Mucosa of stomach (tissue), 1 donor: ENCODE results near the gene CENPL.
"Not testable (repeated sequence)": the region's sequence is repeated elsewhere in the genome, so short reads cannot be mapped to it uniquely, and the experiment has no call there.

Experiments used
- H3K27me3 ChIP-seq: one replicate; pipeline ENCODE4 v1.7.0; 2013; ENCODE audit warnings: mild to moderate bottlenecking, low read length; ENCODE audit not compliant: control insufficient read depth, insufficient read depth
- H3K36me3 ChIP-seq: one replicate; pipeline ENCODE4 v1.7.0; 2013; ENCODE audit warnings: low read length; ENCODE audit not compliant: control insufficient read depth, insufficient read depth
- H3K4me1 ChIP-seq: one replicate; pipeline ENCODE4 v1.7.0; 2013; ENCODE audit warnings: mild to moderate bottlenecking, low read length; ENCODE audit not compliant: control insufficient read depth, insufficient read depth
- H3K4me3 ChIP-seq: one replicate; pipeline ENCODE4 v1.7.0; 2013; ENCODE audit warnings: low read length
- H3K9ac ChIP-seq: one replicate; pipeline ENCODE4 v1.7.0; 2013; ENCODE audit warnings: mild to moderate bottlenecking, low read length, moderate library complexity
- H3K9me3 ChIP-seq: one replicate; pipeline ENCODE4 v1.7.0; 2013; ENCODE audit warnings: mild to moderate bottlenecking, low read length, moderate library complexity; ENCODE audit not compliant: control insufficient read depth
- donor health status: Pancreatic carcinoma.

The CENPL gene

DNA sequence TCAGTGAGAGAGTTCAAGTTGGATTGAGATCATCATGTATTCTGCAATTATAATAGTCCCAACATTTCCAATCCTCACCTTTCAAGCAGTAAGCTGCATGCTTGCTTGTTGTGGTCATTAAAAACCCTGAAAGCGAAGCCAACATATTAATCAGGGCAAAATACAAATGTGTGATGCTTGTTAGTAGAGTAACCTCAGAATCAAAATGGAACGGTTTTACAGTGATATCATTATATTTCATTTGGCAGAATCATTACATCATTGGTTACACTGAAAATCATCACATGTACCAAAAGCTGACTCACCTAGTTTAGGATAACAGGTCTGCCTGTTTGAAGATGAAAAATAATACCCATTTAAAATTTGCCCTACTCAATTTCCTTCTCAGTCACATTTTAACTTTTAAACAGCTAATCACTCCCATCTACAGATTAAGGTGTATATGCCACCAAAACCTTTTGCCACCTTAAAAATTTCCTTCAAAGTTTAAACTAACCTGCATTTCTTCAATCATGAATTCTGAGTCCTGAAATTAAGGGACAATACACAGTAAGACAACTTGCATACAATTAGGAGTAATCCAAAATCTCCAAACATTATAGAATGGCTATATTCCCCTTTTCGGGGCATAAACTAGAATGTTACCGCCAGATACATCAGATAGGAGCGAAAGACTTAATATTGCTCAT is 39.6 kb upstream of the CENPL start:
- no peaks in the 10 kb centered on the region for H3K4me1 ChIP-seq
- no peak overlapping the region for H3K4me3 ChIP-seq
- no peaks in the 10 kb centered on the region for H3K27me3 ChIP-seq
- H3K36me3 ChIP-seq: peaks cover 9% of the 10 kb centered on the region
- H3K9ac ChIP-seq: no peak overlapping the region
- H3K9me3 ChIP-seq: no peaks in the 10 kb centered on the region

GRCh38 chr1:173863224-173864161 is 38.8 kb upstream of the CENPL start:
- H3K9ac ChIP-seq: no peak overlapping the region
- H3K4me3 ChIP-seq: no peak overlapping the region
- peaks cover 9% of the 10 kb centered on the region for H3K36me3 ChIP-seq
- H3K4me1 ChIP-seq: no peaks in the 10 kb centered on the region
- H3K9me3 ChIP-seq: no peaks in the 10 kb centered on the region
- no peaks in the 10 kb centered on the region for H3K27me3 ChIP-seq

DNA sequence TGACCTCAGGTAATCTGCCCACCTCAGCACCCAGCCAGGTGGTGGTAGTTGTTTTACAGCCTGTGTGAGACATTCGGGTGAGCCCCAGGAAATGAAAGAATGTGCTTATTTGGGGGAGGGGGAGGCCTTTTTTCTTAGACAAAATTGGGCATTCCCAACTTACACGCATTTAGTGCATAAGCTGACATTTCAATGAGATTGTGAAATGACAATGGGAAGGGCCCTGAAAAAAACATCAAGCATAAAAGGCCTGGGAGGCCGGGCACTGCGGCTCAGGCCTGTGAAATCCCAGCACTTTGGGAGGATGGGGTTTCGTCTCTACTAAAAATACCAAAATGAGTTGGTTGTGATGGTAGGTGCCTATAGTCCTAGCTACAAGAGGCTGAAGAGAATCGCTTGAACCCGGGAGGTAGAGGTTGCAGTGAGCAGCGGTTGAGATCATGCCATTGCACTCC is 38.1 kb upstream of the CENPL start:
- peaks cover 9% of the 10 kb centered on the region for H3K36me3 ChIP-seq

GRCh38 chr1:173862146-173862768 is 37.6 kb upstream of the CENPL start:
- H3K36me3 ChIP-seq, H3K9ac ChIP-seq, H3K4me1 ChIP-seq, H3K4me3 ChIP-seq, H3K27me3 ChIP-seq, H3K9me3 ChIP-seq: not testable (repeated sequence)

More for the DNA sequence above, 38.1 kb upstream of the CENPL start:
- Histone ChIP-seq H3K4me1 (no peaks in the 10 kb centered on the region), H3K9ac (no peak overlapping the region), H3K9me3 (no peaks in the 10 kb centered on the region), H3K27me3 (no peaks in the 10 kb centered on the region), H3K4me3 (no peak overlapping the region)

DNA sequence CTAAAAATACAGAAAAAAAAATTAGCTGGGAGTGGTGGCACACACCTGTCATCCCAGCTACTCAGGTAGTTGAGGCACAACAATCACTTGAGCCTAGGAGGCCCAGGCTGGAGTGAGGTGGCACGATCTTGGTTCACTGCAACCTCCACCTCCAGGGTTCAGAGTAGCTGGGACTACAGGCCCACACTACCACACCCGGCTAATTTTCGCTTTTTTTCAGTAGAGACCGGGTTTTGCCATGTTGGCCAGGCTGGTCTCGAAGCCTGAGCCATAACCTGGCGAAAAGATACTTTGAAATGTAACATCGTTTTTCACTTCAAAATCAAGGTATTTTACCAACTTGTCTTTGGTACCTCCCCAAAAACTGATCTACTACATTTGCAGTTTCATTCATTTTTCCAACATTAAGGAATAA is 37.1 kb upstream of the CENPL start:
- Histone ChIP-seq H3K36me3 (peaks cover 9% of the 10 kb centered on the region), H3K4me1 (no peaks in the 10 kb centered on the region), H3K4me3 (no peak overlapping the region), H3K27me3 (no peaks in the 10 kb centered on the region), H3K9ac (no peak overlapping the region), H3K9me3 (no peaks in the 10 kb centered on the region)

GRCh38 chr1:173860065-173860464 is 35.4 kb upstream of the CENPL start:
- H3K36me3 ChIP-seq: peaks cover 3% of the 10 kb centered on the region
- no peaks in the 10 kb centered on the region for H3K4me1 ChIP-seq

DNA sequence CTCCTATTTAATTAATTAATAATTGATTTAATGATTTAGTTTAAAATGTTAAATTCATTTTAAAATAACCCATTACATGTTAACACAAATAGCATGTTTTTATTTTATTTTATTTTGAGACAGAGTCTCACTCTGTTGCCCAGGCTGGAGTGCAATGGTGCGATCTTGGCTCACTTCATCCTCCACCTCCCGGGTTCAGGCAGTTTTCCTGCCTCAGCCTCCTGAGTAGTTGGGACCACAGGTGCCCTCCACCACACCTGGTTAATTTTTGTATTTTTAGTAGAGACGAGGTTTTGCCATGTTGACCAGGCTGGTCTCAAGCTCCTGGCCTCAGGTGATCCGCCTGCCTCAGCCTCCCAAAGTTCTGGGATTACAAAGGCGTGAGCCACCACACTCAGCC is 34.9 kb upstream of the CENPL start:
- H3K9ac ChIP-seq, H3K36me3 ChIP-seq, H3K27me3 ChIP-seq, H3K4me3 ChIP-seq, H3K4me1 ChIP-seq, H3K9me3 ChIP-seq: not testable (repeated sequence)

More at GRCh38 chr1:173860065-173860464, 35.4 kb upstream of the CENPL start:
- H3K27me3 ChIP-seq: no peaks in the 10 kb centered on the region
- no peaks in the 10 kb centered on the region for H3K9me3 ChIP-seq
- H3K4me3 ChIP-seq: no peak overlapping the region
- H3K9ac ChIP-seq: no peak overlapping the region

GRCh38 chr1:173857363-173857917 is 32.8 kb upstream of the CENPL start:
- Histone ChIP-seq H3K36me3 (no peaks in the 10 kb centered on the region), H3K4me3 (no peak overlapping the region), H3K4me1 (no peaks in the 10 kb centered on the region), H3K9me3 (no peaks in the 10 kb centered on the region), H3K27me3 (no peaks in the 10 kb centered on the region), H3K9ac (no peak overlapping the region)

DNA sequence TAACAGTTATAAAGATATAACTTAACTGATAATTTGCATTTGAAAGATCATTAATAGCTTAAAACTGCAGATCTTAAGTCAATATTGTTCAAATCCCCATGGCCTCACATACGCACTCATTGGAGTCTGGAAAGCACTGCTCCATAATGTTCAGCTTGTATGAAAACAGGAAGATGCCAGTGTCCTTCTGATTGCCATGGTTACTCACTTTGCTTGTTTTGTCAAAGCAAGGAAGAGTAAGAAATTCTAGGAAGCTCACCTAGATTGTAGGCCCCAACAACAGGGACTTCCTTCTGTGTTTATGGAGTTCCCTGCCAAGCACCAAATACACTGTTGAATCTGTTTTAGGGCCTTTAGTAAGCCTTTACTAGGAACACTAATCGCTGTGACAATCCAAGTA is 32.2 kb upstream of the CENPL start:
- Histone ChIP-seq H3K4me1 (no peaks in the 10 kb centered on the region), H3K27me3 (no peaks in the 10 kb centered on the region), H3K4me3 (no peak overlapping the region), H3K9ac (no peak overlapping the region), H3K9me3 (no peaks in the 10 kb centered on the region), H3K36me3 (no peaks in the 10 kb centered on the region)

GRCh38 chr1:173856014-173856413 is 31.3 kb upstream of the CENPL start:
- H3K9me3 ChIP-seq: no peaks in the 10 kb centered on the region
- H3K27me3 ChIP-seq: no peaks in the 10 kb centered on the region
- no peak overlapping the region for H3K4me3 ChIP-seq
- H3K36me3 ChIP-seq: no peaks in the 10 kb centered on the region
- no peaks in the 10 kb centered on the region for H3K4me1 ChIP-seq
- H3K9ac ChIP-seq: no peak overlapping the region

- Histone ChIP-seq H3K9ac (no peak overlapping the region), H3K36me3 (no peaks in the 10 kb centered on the region), H3K27me3 (no peaks in the 10 kb centered on the region), H3K9me3 (no peaks in the 10 kb centered on the region), H3K4me1 (no peaks in the 10 kb centered on the region), H3K4me3 (no peak overlapping the region)
Observed at GRCh38 chr1:173853074-173853473, 28.4 kb upstream of the CENPL start.

DNA sequence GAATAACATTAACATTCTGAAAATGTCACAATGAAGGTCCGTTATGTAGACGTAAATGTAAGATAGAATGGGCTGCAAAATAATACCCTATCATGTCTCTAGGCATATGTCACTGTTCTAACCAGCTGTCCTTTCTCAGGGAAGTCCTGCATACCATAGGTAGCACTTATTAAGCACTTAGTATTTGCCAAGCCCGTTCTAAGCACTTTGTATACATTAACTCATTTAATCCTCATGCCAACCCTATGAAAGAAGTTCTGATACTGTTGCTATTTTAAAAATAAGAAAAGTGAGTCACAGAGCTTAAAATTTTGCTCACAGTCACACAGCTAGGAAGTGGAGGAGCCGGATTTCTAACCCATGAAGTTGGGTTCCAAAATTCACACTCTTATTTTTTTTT is 27.4 kb upstream of the CENPL start:
- no peaks in the 10 kb centered on the region for H3K36me3 ChIP-seq
- no peaks in the 10 kb centered on the region for H3K4me1 ChIP-seq

More for the DNA sequence above, 27.4 kb upstream of the CENPL start:
- H3K9ac ChIP-seq: no peak overlapping the region
- no peak overlapping the region for H3K4me3 ChIP-seq
- H3K9me3 ChIP-seq: no peaks in the 10 kb centered on the region
- H3K27me3 ChIP-seq: no peaks in the 10 kb centered on the region
